OCI-M2 (cell line): ENCODE data around the gene N4BP3.
"Not testable (repeated sequence)": the region's sequence is repeated elsewhere in the genome, so short reads cannot be mapped to it uniquely, and the experiment has no call there.

ENCODE experiments used
- DNase-seq: peaks from one replicate; lab custom pipeline; 2025; ENCODE audit not compliant: unreplicated experiment; lab: John Stamatoyannopoulos, UW

Gene N4BP3

GRCh38 chr5:178121391-178122276, 8.3 kb downstream of the N4BP3 start:
- DNase-seq: no peak

GRCh38 chr5:178122346-178122745, 9.0 kb downstream of the N4BP3 start:
- DNase-seq: no peak

- DNase-seq: no peak
Observed at GRCh38 chr5:178123094-178123965, 10.0 kb downstream of the N4BP3 start.

GRCh38 chr5:178123966-178124925, 10.9 kb downstream of the N4BP3 start:
- DNase-seq: no peak

GRCh38 chr5:178125253-178125906, 12.0 kb downstream of the N4BP3 start:
- DNase-seq: no peak

- peak; percentile 35 for DNase-seq
Observed at GRCh38 chr5:178126556-178126955, 13.2 kb downstream of the N4BP3 start.

GRCh38 chr5:178127300-178128009, 14.1 kb downstream of the N4BP3 start:
- peak; percentile 63 for DNase-seq

GRCh38 chr5:178129296-178129695, 16.0 kb downstream of the N4BP3 start:
- no peak for DNase-seq

- not testable (repeated sequence) for DNase-seq
Observed at GRCh38 chr5:178130234-178130575, 16.9 kb downstream of the N4BP3 start.

GRCh38 chr5:178130576-178131445, 17.5 kb downstream of the N4BP3 start, which contains the start of gene RMND5B:
Gene RMND5B (plus strand): TSS chr5:178131014. CDS start chr5:178138120, 7,106 bp downstream.
- DNase-seq: no peak

GRCh38 chr5:178131446-178131996, 18.2 kb downstream of the N4BP3 start:
- DNase-seq: no peak

- no peak for DNase-seq
Observed at GRCh38 chr5:178136990-178137389, 23.7 kb downstream of the N4BP3 start.

GRCh38 chr5:178137991-178138390, 24.7 kb downstream of the N4BP3 start:
- DNase-seq: no peak

- DNase-seq: no peak
Observed at GRCh38 chr5:178141550-178141949, 28.2 kb downstream of the N4BP3 start.

- no peak for DNase-seq
Observed at GRCh38 chr5:178142642-178143041, 29.3 kb downstream of the N4BP3 start.

- DNase-seq: no peak
Observed at GRCh38 chr5:178143246-178143645, 29.9 kb downstream of the N4BP3 start.

- DNase-seq: no peak
Observed at GRCh38 chr5:178143901-178144300, 30.6 kb downstream of the N4BP3 start.
